OCI-LY1 (cell line): ENCODE results near the gene ERN1.

Source experiments
- H2AFZ ChIP-seq: fragments of 200-600 bp; sonication (generic), shearing (Covaris generic); 2 replicates; pipeline ENCODE4 v1.6.0; 2014; ENCODE audit warnings: antibody characterized with exemption, mild to moderate bottlenecking, low read length
- H3F3A ChIP-seq: fragments of 200-600 bp; sonication (generic), shearing (Covaris generic); 2 replicates; pipeline ENCODE4 v1.6.0; 2014; ENCODE audit warnings: mild to moderate bottlenecking, antibody characterized with exemption, low read length, moderate library complexity; ENCODE audit not compliant: insufficient read depth
- H3K27ac ChIP-seq: fragments of 200-600 bp; sonication (generic); 2 replicates; pipeline ENCODE4 v1.5.1; 2014; ENCODE audit warnings: low read length, mixed run types, mild to moderate bottlenecking, low read depth; ENCODE audit not compliant: poor library complexity, severe bottlenecking
- H3K27me3 ChIP-seq: fragments of 200-600 bp; sonication (generic); 2 replicates; pipeline ENCODE4 v1.6.0; 2014; ENCODE audit warnings: antibody characterized with exemption, mild to moderate bottlenecking, low read length, moderate library complexity; ENCODE audit not compliant: insufficient read depth
- H3K36me3 ChIP-seq: fragments of 200-600 bp; sonication (generic); 2 replicates; pipeline ENCODE4 v1.6.1; 2014; ENCODE audit warnings: mild to moderate bottlenecking, antibody characterized with exemption, low read length, moderate library complexity, mixed read lengths; ENCODE audit not compliant: insufficient read depth
- H3K4me1 ChIP-seq: fragments of 200-600 bp; sonication (generic); 2 replicates; pipeline ENCODE4 v1.5.1; 2014; ENCODE audit warnings: mild to moderate bottlenecking, low read length, moderate library complexity; ENCODE audit not compliant: insufficient read depth, severe bottlenecking
- H3K4me2 ChIP-seq: fragments of 200-600 bp; sonication (generic), shearing (Covaris generic); 2 replicates; pipeline ENCODE4 v1.6.1; 2014; ENCODE audit warnings: low read length
- H3K4me3 ChIP-seq: fragments of 200-600 bp; sonication (generic); 2 replicates; pipeline ENCODE4 v1.5.1; 2014; ENCODE audit warnings: low read length, low read depth, mild to moderate bottlenecking, mixed read lengths; ENCODE audit not compliant: poor library complexity, severe bottlenecking
- H3K79me2 ChIP-seq: fragments of 200-600 bp; shearing (Covaris generic); 2 replicates; pipeline ENCODE4 v1.6.1; 2016; ENCODE audit warnings: mixed run types, low read length, mixed read lengths; ENCODE audit not compliant: insufficient read depth
- H3K9ac ChIP-seq: fragments of 200-600 bp; sonication (generic), shearing (Covaris generic); 2 replicates; pipeline ENCODE4 v1.6.1; 2014; ENCODE audit warnings: mild to moderate bottlenecking, low read length, mixed read lengths
- H3K9me2 ChIP-seq: fragments of 200-600 bp; sonication (generic), shearing (Covaris generic); 2 replicates; pipeline ENCODE4 v1.6.1; 2014; ENCODE audit warnings: low read depth, mild to moderate bottlenecking, low read length, mixed read lengths
- H3K9me3 ChIP-seq: fragments of 200-600 bp; shearing (Covaris generic); 2 replicates; pipeline ENCODE4 v1.6.1; 2014; ENCODE audit warnings: low read length, mixed read lengths
- H4K20me1 ChIP-seq: fragments of 200-600 bp; sonication (generic), shearing (Covaris generic); 2 replicates; pipeline ENCODE4 v1.6.0; 2016; ENCODE audit warnings: mild to moderate bottlenecking, low read length; ENCODE audit not compliant: insufficient read depth
- CTCF ChIP-seq: fragments of 200-600 bp; sonication (generic), shearing (Covaris generic); IDR thresholded peaks from 2 replicates; pipeline ENCODE4 v1.5.1; 2017; ENCODE audit warnings: mild to moderate bottlenecking, antibody characterized with exemption, low read length, moderate library complexity, mixed read lengths
- EZH2 ChIP-seq: fragments of 200-600 bp; sonication (generic), shearing (Covaris generic); IDR thresholded peaks from 2 replicates; pipeline ENCODE4 v1.8.0; 2017; ENCODE audit warnings: borderline replicate concordance, mixed run types, mild to moderate bottlenecking, antibody characterized with exemption, low read length, moderate library complexity, mixed read lengths

ERN1 gene

GRCh38 chr17:64177311-64178010 is 47.5 kb upstream of the ERN1 start:
- H3K27ac ChIP-seq, result no peak overlapping the region
- no peaks in the 10 kb centered on the region for H3K36me3 ChIP-seq
- no peak overlapping the region for H3K9ac ChIP-seq
- no peaks in the 10 kb centered on the region for H3F3A ChIP-seq
- H3K9me2 ChIP-seq, result no peaks in the 10 kb centered on the region
- H3K79me2 ChIP-seq, result no peaks in the 10 kb centered on the region
- no peaks in the 10 kb centered on the region for H3K9me3 ChIP-seq
- no peak overlapping the region for H3K4me3 ChIP-seq
- no peak for TF ChIP-seq CTCF
- TF ChIP-seq EZH2, result no peak
- H3K4me2 ChIP-seq, result no peak overlapping the region
- H3K4me1 ChIP-seq, result no peaks in the 10 kb centered on the region
- no peak overlapping the region for H2AFZ ChIP-seq
- no peaks in the 10 kb centered on the region for H4K20me1 ChIP-seq
- no peaks in the 10 kb centered on the region for H3K27me3 ChIP-seq

GRCh38 chr17:64176556-64176955 is 46.6 kb upstream of the ERN1 start:
- Histone ChIP-seq H3K4me2 (no peak overlapping the region), H3F3A (no peaks in the 10 kb centered on the region), H3K9me3 (no peaks in the 10 kb centered on the region), H3K79me2 (no peaks in the 10 kb centered on the region), H3K9ac (no peak overlapping the region), H2AFZ (no peak overlapping the region), H3K4me3 (no peak overlapping the region), H3K36me3 (no peaks in the 10 kb centered on the region), H3K9me2 (no peaks in the 10 kb centered on the region), H3K4me1 (no peaks in the 10 kb centered on the region), H4K20me1 (no peaks in the 10 kb centered on the region), H3K27ac (no peak overlapping the region), H3K27me3 (no peaks in the 10 kb centered on the region)
- TF ChIP-seq EZH2 (no peak), CTCF (no peak)

- Histone ChIP-seq H3K79me2 (no peaks in the 10 kb centered on the region), H3K4me3 (no peak overlapping the region), H3K9ac (no peak overlapping the region), H3F3A (no peaks in the 10 kb centered on the region), H3K4me1 (no peaks in the 10 kb centered on the region), H3K4me2 (no peak overlapping the region), H3K27me3 (no peaks in the 10 kb centered on the region), H2AFZ (no peak overlapping the region), H3K27ac (no peak overlapping the region), H3K9me2 (no peaks in the 10 kb centered on the region), H3K9me3 (no peaks in the 10 kb centered on the region), H4K20me1 (no peaks in the 10 kb centered on the region), H3K36me3 (no peaks in the 10 kb centered on the region)
- no peak for TF ChIP-seq CTCF
- TF ChIP-seq EZH2, result no peak
Measured at GRCh38 chr17:64174686-64175456, 44.9 kb upstream of the ERN1 start.
